Brain microvascular endothelial cell (primary cell): ENCODE results near the gene GRP.

Experiments
- DNase-seq: peaks from one replicate; pipeline ENCODE4 v3.0.0-alpha.2; 2020
- H3K27ac ChIP-seq: fragments of 250-450 bp; sonication (Bioruptor Pico); 2 replicates; pipeline ENCODE4 v1.5.1; 2020; ENCODE audit warnings: mild to moderate bottlenecking, moderate library complexity
- H3K27me3 ChIP-seq: fragments of 250-450 bp; sonication (Bioruptor Pico); replicated peaks from 2 replicates; pipeline ENCODE4 v1.5.1; 2020; ENCODE audit warnings: mild to moderate bottlenecking
- H3K36me3 ChIP-seq: fragments of 250-450 bp; sonication (Bioruptor Pico); replicated peaks from 2 replicates; pipeline ENCODE4 v1.5.1; 2020; ENCODE audit warnings: mild to moderate bottlenecking
- H3K4me3 ChIP-seq: 2 replicates; pipeline ENCODE4 v1.5.1; 2011; ENCODE audit warnings: low read depth, mild to moderate bottlenecking, control low read depth, low read length, moderate library complexity
- CTCF ChIP-seq: IDR thresholded peaks from 2 replicates; pipeline ENCODE4 v1.5.1; 2011; ENCODE audit warnings: low read depth, mild to moderate bottlenecking, moderate library complexity, low read length, control low read depth, inconsistent platforms; ENCODE audit errors: missing control alignments
- in situ Hi-C: cut with HindIII; loops from 2 replicates; pipeline ENCODE4 v1.10.0; 2017; ENCODE audit warnings: low sequenced_read_pairs, low pct_ligation_motif_present

Gene GRP

GRCh38 chr18:59229701-59230443 is 9.9 kb downstream of the GRP start:
- TF ChIP-seq CTCF: no peak
- in situ Hi-C loops: no loop called here
- Histone ChIP-seq H3K36me3 (no peaks in the 10 kb centered on the region), H3K27me3 (peaks cover 21% of the 10 kb centered on the region), H3K27ac (no peak overlapping the region), H3K4me3 (no peak overlapping the region)
- no peak for DNase-seq

DNA sequence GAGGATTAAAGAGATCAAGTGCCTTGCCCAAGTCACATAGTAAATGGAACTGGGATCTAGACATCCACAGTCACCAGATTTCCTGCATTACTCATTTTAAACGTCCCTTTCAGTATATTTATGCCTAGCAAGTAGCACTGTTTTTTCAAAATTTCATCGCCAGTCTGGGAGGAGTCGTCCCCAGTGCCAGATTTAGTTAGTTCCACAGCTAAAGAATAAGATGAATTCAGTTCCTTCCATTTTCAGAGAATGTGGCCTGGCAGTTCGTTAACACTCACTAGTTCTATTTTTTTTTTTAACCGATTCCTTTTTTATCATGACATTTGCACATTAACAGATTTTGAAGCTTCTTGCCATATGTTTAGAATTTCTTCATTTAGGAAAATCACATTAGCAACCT is 11.2 kb downstream of the GRP start:
- H3K27ac ChIP-seq: no peak overlapping the region
- TF ChIP-seq CTCF: no peak
- peaks cover 13% of the 10 kb centered on the region for H3K27me3 ChIP-seq
- no peak overlapping the region for H3K4me3 ChIP-seq
- no peaks in the 10 kb centered on the region for H3K36me3 ChIP-seq
- DNase-seq: no peak
- in situ Hi-C loops: no loop called here

DNA sequence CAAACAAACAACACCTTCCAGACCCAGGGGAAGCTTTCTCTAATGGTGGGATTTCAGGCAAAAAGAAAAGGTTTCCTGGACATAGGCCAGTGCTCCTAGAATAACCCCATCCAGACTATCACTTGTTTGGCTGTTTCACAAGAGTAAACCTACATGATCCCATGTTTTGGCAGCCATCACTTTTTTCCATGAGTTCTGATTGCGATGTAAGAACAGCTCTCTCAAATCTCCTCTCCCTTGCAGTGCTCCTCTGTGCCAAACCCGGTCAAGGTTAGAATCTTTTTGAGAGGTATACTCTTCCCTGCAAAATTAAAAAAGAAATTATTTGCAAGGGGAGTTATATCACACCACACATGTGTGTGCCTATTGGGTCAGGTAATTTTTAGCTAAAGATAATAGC is 11.9 kb downstream of the GRP start:
- H3K4me3 ChIP-seq: no peak overlapping the region
- no peak for DNase-seq
- no peak for TF ChIP-seq CTCF
- no peak overlapping the region for H3K27ac ChIP-seq
- in situ Hi-C loops: no loop called here
- H3K27me3 ChIP-seq: peaks cover 13% of the 10 kb centered on the region
- H3K36me3 ChIP-seq: no peaks in the 10 kb centered on the region

DNA sequence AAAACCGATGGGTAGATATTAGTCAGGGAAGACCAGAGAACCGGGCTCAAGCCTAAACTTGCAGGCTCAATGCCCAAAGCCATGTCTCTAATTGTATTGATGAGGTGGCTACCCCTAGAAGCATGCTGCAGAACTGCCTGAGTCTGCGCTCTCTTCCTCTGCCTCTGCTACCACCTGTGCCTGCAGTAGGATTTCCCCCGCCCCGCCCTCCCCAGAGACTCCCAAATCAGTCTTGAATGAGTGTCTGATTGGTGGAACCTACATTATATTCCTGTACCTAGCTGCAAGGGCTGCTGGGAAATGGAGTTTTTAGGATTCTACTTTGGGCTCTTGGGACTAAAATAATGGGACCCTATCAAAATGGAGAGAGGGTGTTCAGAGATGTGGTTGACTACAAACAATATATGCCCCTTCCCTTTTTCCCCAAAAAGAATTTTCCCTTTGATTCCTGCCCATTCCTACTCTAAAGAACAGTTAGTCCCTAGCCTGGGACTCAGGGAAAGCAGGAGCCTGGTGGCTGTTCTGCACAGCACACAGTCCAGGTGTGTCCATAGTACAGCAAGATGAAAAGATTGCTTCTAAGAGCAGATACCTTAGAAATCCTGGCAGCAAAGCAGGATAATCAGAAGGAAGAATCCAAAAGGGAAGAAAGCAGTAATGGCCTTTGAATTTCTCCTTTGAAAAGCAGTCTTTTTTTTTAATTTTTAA is 12.5 kb downstream of the GRP start:
- H3K27ac ChIP-seq: no peak overlapping the region
- TF ChIP-seq CTCF: no peak

GRCh38 chr18:59233017-59233410 is 13.1 kb downstream of the GRP start:
- Histone ChIP-seq H3K27ac (no peak overlapping the region), H3K4me3 (no peak overlapping the region), H3K27me3 (peaks cover 13% of the 10 kb centered on the region), H3K36me3 (no peaks in the 10 kb centered on the region)
- no peak for DNase-seq
- no peak for TF ChIP-seq CTCF
- in situ Hi-C loops: no loop called here

More for the DNA sequence above, 12.5 kb downstream of the GRP start:
- Histone ChIP-seq H3K36me3 (no peaks in the 10 kb centered on the region), H3K27me3 (peaks cover 13% of the 10 kb centered on the region), H3K4me3 (no peak overlapping the region)
- in situ Hi-C loops: no loop called here
- DNase-seq: no peak
